HG03025 (cell line): ENCODE data around the gene ARL4A.
A peak's percentile ranks its signal among the peaks of the same experiment; 100 is the strongest.
"Not testable (repeated sequence)": the region's sequence is repeated elsewhere in the genome, so short reads cannot be mapped to it uniquely, and the experiment has no call there.

Source experiments
- ATAC-seq: cut with Tn5 transposase; IDR thresholded peaks from one replicate; pipeline ENCODE4 v1.9.1; 2021; ENCODE audit warnings: mild to moderate bottlenecking, moderate library complexity; ENCODE audit not compliant: unreplicated experiment, low FRiP score

Gene ARL4A, protein sequence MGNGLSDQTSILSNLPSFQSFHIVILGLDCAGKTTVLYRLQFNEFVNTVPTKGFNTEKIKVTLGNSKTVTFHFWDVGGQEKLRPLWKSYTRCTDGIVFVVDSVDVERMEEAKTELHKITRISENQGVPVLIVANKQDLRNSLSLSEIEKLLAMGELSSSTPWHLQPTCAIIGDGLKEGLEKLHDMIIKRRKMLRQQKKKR

DNA sequence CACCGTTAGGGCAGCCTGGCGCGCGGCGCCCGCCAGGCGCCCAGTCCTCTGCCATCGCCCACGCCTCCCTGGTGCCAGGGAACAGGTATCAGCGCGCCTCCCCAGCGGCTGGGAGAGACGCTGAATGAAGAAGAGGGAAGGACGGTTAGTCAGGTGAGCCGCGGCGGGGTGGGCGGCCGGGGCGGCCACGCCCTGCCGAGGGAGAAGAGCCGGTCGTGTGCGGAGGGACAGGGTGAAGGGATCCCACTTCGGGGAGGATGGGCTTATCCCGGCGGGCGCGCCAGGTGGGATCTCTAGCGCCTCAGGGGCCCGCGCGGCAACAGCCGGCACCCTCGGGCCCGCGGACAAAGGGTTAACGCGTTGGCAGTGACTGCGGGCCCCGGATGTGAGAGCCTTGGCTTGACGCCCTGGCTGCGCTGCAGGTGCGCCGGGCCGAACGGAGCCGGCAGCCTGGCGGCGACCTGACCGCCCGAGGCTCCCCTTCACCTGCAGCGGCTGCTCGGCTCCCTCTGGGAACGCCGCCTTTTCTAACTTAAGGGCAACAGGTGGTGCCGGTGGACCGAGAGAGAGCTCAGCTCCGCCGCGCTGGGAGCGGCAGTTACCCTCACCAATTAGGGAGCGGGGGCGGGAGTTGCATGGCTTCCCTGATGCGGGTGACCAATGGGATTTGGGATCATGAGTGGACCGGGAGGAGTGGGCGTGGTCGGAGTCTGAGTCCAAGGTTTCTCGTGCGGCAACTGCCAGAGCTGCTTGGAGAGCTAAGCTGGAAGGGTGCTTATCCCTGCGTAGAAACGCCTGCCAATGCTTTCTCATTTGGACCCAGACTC is at the start of gene ARL4A:
ARL4A (plus strand) TSS at position 743 of the 827 bp plus-strand sequence. CDS start 622 bp downstream, outside the sequence.
- peak; percentile 90 for ATAC-seq

DNA sequence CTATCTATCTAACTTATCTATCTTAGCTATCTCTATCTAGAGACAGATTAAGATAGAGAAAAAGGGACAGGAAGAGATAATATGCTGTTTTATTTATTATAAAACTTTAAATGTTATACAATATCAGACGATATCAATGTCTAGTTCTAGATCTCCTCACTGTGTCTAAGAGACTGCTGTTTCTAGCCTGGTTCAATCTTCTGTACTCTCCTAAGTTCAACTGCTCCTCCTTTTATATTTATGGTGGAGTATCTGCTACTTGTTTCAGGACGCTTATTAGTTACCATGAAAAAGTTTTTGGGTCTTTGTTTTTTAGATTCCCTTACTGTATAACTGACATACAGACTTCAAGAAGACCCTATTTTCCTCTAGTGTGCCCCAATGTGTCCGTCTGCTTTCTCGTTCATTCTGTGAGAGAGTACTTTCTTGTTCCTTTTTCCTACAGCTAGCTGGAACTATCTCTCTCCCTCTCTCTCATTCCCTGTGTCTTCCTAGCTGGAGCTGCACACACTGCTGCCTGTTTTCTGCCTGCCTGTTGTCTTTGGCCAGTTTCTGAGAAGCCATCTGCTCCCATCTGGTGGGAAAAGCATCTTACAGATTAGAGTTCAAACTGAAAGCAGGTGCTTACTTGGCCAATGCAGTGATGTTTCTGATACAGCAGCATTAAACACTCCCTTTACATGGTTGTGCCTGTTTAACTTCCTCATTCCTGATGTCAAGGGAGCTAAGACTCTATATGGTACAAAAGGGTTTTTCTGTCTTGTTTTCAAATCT is 49.4 kb upstream of the ARL4A start:
- ATAC-seq, result peak; percentile 40

DNA sequence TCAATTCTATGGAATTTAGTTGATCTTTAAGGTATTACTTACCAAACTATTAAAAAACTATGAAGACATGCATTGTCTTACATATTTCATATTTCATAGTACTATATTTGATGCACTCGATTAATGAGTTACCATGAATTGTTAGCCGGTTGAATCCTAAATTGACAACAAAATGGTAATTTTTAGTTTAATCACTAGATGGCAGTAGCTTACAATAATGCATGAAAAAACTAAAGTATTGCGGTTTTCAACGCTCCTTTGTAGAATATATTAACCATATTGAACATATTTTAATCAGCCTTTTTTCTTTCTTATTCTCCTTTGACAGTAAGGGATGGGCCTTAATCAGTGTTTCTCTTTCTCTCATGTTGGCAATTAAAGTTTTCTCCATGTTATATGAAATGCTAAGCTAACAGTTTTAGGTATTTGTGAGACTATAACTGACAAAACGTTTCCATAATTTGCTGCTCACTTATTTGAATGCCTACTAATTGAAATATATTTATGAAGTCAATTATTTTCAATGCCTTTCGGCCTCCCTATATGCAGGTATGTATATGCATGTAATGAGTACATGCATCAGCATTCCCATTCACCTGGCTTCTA is 48.5 kb upstream of the ARL4A start:
- no peak for ATAC-seq

DNA sequence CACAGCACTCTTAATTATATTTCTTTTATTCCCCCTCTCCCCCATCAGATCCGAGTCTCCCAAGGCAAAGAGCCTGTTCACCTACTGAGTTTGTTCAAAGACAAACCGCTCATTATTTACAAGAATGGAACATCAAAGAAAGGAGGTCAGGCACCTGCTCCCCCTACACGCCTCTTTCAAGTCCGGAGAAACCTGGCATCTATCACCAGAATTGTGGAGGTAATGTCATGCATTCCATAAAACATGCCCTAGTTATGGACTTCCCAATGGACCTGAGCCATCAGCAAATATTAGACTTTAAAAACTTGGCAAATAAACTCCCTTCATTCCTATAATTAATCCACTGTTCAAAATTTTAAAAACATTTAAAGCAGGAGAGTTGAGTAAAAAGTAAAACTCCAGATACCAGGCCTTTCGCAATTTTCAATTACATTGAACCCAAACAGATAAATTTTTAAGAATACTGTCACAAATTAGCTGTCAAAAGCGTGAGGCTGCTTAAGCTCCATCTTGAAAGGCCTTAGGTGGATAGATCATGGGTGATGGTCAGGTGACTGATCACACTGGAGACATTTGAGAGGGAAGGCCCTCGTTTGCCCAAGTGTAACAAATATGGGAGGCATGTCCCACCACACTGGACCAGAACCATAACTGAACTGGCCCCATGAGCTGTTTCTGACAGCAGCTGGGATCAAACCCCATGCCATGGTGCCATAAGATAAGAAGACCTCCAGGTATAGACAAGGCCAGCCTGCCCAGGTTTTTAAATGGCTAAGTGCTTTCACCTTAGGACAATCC is 46.9 kb upstream of the ARL4A start:
- no peak for ATAC-seq

DNA sequence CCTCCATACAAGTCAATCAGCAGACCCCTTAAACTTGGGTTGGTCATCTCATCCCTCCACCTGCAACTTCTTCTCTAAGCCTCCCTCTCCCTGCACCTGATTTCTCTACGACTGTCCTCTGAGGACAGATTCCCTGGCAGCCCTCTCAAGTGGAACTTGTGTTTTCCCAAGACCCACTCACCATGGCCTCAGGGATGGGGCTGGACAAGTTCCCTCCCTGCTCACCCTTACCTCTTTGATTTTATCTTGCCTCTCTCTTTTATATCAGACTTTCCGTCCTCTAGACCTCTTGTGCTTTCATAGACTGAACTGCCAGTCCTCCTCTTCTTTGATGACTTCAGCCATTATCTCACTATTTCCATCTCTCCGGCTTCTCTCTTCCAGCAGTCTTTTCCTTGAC is 46.2 kb upstream of the ARL4A start:
- ATAC-seq, result no peak

DNA sequence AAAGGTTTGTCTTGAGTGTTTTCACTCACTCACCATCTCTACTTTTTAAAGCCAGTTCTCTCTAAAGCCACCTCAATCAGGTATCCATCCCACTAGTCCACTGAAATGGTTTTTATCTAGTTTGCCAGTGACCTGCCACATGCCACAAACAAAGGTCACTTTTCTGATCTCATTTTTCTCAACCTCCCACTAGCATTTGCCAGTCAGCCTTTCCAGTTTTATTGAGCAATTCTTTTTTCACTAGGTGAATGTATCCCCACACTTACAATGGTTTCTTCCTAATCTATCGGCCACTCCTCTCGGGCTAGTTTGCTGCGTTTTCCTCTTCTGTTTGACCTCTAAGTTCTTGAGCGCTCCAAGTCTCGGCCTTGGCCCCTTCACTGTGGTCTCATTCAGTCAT is 44.9 kb upstream of the ARL4A start:
- ATAC-seq, result no peak

DNA sequence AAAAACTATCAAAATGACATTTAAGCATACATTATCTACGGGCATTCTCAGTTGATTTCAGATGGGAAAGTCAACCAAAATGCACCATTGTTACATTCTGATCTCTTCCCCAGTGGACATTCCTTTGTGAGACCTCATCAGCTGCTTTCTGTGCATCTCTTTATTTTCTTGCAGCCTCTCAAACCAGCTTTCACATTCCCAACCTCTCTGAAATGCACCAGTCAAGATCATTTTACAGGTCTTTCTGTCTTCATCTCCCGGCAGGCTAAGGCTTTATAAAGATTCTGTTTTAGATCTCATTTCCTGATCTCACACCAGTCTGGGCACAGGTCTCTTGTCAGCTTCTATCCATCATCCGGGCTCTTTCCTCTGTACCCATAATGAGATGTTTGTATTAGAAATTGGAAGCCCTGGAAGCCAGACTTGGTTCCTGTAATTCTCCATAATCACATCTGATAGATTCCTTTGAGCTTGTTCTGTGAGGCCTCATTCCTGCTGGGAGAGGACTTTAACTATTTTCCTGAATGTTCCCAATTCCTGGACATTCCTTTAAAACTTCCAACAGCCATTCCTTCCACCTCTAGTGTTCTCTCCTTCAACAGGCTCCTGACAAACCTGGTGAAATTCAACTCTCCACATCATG is 44.3 kb upstream of the ARL4A start:
- ATAC-seq, result no peak

DNA sequence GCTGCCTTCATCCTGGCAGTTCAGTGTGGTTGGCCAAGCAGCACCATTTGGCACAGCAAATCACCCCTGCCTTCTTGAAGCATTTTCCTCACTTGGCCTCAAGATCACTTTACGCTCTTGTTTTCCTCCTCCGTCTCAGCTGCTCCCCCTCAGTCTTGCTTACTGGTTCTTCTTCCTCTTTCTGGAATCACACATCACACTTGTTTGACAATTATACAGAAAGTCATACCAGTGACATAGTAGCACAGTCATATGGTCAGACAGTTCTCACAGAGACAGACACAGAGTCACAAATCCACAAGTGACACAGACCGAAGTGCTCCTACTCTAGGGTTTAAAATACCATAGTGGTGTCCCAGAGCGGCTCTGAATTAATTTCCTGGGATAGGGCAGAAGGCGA is 43.8 kb upstream of the ARL4A start:
- no peak for ATAC-seq

DNA sequence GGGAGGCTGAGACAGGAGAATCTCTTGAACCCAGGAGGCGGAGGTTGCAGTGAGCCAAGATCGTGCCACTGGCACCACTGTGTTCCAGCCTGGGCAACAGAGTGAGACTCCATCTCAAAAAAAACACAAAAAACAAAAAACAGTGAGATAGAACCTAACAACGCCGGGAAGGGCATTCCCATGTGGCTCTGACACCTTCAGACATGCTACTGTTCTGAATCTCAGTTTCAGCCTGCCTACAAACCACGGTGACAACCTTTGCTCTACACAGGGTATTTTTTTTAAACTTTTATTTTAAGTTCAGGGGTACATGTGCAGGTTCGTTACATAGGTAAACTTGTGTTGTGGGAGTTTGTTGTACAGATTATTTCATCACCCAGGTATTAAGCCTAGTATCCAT is 42.2 kb upstream of the ARL4A start:
- ATAC-seq, result not testable (repeated sequence)

DNA sequence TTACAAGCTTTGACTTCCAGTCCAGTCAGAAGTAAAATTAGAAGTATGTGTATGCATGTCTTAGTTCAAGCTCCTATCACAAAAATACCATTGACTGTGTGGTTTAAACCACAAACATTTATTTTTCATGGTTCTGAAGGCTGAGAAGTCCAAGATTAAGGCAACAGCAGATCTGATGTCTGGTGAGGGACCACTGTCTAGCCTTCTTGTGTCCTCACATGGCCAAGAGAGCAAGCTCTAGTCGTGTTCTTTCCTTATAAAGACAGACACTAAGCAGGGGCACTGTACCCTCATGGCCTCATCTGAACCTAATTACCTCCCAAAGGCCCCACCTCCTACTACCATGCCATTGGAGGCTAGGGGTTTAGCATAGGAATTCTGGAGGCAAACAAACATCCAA is 41.3 kb upstream of the ARL4A start:
- no peak for ATAC-seq

DNA sequence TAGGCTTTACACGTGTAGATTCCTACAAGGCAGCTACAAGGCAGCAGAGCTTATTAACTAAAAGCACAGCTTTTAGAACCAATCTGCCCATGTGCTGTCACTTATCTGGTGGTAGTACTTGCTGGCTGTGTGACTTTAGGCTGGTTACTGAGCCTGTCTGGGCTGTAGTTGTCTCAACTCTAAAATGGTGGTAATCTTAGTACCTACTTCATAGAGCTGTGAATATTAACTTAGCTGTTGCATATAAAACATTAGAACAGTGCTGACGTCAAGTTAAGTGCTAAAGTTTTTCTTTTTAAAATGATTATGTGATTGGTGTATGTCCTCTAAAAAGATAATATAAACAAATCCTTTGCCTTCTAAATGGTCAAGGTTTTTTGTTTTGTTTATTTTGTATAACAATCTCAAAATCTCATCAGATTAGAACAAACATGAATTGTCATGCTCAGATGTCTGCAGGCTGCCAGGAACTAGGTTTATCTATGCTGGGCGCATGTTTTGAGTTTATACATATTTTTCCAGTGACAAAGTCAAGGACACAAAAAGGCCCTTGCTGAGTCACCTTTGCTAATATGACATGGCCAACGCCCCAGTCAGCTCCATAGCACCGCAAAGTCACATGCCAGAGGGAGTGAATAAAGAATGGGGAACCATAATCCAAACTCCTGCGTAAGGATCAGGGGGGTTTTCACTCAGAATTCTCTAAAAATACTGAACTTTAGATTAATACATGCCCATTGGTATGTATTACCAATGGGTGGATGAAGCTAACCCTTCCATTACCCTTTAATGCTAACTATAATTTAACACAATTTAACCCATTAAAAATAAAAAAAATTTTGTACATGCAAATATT is 39.8 kb upstream of the ARL4A start:
- no peak for ATAC-seq

DNA sequence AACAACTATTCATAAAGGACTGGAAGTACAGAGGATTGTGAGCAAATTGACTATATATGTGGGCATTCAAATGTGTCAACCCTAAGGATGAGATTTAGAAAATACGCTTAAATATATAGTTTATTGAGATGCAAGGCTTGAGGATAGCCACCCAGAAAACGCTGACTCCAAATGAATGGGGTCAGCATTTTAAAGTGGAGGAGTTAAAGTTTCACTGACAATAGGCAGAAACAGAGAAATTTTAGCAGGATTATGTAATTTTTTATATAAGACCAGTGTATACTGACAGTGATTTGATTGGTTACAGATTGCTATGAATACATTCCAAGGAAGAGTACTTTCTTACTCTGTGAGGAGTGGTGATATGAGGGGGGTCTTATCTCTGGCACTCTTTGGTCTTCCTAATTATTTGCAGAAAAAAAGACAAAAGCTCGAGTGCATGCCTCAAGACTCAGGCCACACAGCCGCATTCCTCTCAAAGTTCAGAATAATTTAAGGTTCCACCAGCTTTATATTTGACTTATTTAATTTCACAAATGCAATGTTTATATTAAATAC is 38.6 kb upstream of the ARL4A start:
- ATAC-seq, result no peak

DNA sequence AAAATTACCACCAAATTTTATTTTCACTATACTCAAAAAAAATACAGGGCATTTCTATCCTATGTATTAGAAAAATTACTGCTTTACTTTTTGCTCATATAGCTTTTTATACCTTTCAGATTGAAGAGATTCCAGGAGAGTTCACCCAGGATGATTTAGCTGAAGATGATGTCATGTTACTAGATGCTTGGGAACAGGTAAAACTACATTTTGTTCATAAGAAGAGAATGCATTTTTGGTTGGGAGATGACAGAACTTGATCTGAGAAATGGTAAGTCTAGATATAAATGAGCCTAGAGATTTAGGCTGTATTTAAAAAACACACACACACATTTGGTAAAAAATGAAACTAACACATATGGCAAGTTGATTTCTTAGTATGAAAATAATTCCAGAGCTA is 38.1 kb upstream of the ARL4A start:
- no peak for ATAC-seq

DNA sequence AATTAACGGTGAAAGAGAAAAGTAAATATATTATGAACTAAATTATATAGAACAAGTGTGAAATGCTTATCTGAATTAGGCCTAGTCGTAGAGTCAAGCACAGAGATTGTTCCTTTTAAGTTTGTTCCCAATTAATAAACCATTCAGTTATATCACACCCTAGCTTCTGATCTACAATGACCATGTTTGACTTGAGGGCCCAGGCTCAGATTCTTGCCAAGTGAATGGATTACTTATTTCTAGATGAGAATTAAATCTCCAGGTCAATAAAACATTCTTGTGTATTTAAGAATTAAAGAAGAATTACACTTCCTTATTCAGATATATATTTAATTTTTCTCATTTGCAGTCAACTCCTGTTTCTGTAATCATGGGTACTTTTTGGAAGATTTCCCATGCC is 37.4 kb upstream of the ARL4A start:
- no peak for ATAC-seq

DNA sequence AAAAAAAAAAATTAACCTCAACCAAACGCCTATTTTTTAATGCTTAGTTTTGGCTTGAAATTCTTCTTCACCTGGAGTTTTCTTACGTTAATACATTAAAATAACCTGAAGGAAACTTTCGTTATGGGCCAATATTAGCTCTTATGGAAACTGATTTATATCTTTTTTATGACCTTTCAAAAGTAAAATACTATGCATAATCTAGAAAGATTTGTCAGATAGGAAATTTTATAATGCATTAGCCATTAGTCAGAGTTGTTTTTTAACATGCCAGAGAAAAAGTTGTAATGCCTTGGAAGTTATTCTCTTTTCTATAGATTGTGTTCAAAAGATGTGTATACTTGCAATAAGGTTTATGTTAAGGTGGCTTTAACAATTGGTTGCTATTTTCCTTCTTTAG is 34.3 kb upstream of the ARL4A start:
- no peak for ATAC-seq

DNA sequence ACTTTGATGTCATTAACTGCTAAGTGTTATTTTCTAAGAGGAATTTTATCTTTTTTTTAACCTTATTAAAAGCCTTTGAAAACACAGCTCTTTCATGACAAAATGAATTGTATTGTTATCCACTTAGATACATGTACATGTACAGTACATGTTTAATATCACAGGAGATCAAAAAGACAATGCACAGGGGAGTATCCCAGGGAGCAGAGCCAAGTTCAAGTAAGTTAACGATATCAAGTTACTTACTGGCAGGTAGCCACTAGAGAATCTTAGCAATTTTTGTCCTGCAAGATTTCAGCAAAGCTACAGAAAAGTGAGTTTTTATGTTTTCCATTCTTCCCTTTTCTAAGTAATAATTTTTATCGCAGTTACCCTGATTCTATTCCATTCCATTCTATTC is 33.9 kb upstream of the ARL4A start:
- no peak for ATAC-seq

DNA sequence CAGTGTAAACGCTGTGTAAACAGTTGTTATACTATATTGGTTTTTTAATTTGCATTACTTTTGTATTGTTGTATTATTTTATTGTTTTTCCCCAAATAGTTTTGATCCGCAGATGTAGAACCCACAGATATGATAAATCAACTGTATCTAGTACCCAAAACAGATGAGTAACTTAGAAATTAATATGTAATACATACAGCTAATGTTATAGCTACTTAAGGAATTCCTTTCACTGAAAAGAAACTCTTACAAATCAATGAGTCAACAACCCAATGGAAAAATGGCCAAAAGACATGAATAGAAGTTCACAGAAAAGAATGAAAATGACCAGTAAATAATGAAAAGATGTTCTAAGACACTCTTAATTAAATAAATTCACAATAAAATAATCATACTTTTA is 32.3 kb upstream of the ARL4A start:
- ATAC-seq, result no peak

DNA sequence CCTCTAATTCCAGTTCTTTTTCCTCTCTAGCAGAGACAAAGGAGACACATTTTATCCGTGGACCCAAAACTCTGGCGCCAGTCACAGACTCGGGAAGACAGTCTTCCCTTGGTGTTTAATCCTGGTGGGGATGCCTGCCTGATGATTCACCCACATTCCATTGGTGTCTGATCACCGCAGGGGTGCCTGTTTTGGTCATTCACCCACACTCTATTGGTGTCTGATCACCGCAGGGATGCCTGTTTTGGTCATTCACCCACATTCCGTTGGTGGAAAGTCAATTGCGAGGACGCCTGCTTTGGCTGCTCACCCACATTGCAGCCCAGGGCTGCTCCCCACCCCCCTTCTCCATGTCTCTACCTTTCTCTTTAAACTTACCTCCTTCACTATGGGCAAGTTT is 27.0 kb upstream of the ARL4A start:
- not testable (repeated sequence) for ATAC-seq

DNA sequence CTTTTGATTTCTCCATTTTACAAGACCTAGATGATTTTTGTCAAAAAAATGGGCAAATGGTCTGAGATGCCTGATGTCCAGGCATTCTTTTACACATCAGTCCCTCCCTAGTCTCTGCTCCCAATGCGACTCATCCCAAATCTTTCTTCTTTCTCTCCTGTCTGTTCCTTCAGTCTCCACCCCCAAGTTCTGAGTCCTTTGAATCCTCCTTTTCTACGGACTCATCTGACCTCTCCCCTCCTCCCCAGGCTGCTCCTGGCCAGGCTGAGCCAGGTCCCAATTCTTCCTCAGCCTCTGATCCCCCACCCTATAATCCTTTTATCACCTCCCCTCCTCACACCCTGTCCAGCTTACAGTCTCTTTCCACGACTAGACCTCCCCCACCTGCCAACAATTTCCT is 26.4 kb upstream of the ARL4A start:
- not testable (repeated sequence) for ATAC-seq
